ENCODE results near the gene CLIC5. TPM values are rescaled to one million over a fixed set of nuclear protein-coding genes. Genes with fewer than 3 reads are reported as not detected.

CLIC5 gene
- polyA plus RNA-seq, 1 donor: 111 TPM

GRCh38 chr6:45877970-45878590 is 137.6 kb downstream of the CLIC5 start:
- H3K27ac ChIP-seq (ENCODE audit: low read length): no peak overlapping the region
- no peak overlapping the region for H3K4me3 ChIP-seq (ENCODE audit: low read length)
- no peaks in the 10 kb centered on the region for H3K27me3 ChIP-seq (ENCODE audit: control insufficient read depth, insufficient read depth, low read length)
- DNase-seq: no peak
- no peaks in the 10 kb centered on the region for H3K9me3 ChIP-seq (ENCODE audit: control insufficient read depth, low read depth, low read length)
- H3K4me1 ChIP-seq (ENCODE audit: control insufficient read depth, insufficient read depth, low read length): peaks cover 18% of the 10 kb centered on the region
- no peaks in the 10 kb centered on the region for H3K36me3 ChIP-seq (ENCODE audit: control insufficient read depth, insufficient read depth, low read length)
- WGBS (ENCODE audit: insufficient coverage, low lambda C conversion rate): no CpG with 5 or more reads among the region's 5 CpGs

GRCh38 chr6:45872827-45873365 is 142.8 kb downstream of the CLIC5 start:
- no peaks in the 10 kb centered on the region for H3K36me3 ChIP-seq (ENCODE audit: control insufficient read depth, insufficient read depth, low read length)
- no peaks in the 10 kb centered on the region for H3K9me3 ChIP-seq (ENCODE audit: control insufficient read depth, low read depth, low read length)
- no peaks in the 10 kb centered on the region for H3K27me3 ChIP-seq (ENCODE audit: control insufficient read depth, insufficient read depth, low read length)
- whole genome bisulfite sequencing (ENCODE audit: insufficient coverage, low lambda C conversion rate): no CpG with 5 or more reads among the region's 7 CpGs
- H3K27ac ChIP-seq (ENCODE audit: low read length): no peak overlapping the region
- H3K4me1 ChIP-seq (ENCODE audit: control insufficient read depth, insufficient read depth, low read length): no peaks in the 10 kb centered on the region
- DNase-seq: no peak
- no peak overlapping the region for H3K4me3 ChIP-seq (ENCODE audit: low read length)

GRCh38 chr6:45870531-45870930 is 145.1 kb downstream of the CLIC5 start:
- no peak overlapping the region for H3K4me3 ChIP-seq (ENCODE audit: low read length)
- H3K4me1 ChIP-seq (ENCODE audit: control insufficient read depth, insufficient read depth, low read length): no peaks in the 10 kb centered on the region
- 69% methylated on average over 2 of the region's 4 CpGs for WGBS (ENCODE audit: insufficient coverage, low lambda C conversion rate)
- H3K27ac ChIP-seq (ENCODE audit: low read length): no peak overlapping the region
- no peaks in the 10 kb centered on the region for H3K36me3 ChIP-seq (ENCODE audit: control insufficient read depth, insufficient read depth, low read length)
- DNase-seq: no peak
- no peaks in the 10 kb centered on the region for H3K9me3 ChIP-seq (ENCODE audit: control insufficient read depth, low read depth, low read length)
- H3K27me3 ChIP-seq (ENCODE audit: control insufficient read depth, insufficient read depth, low read length): no peaks in the 10 kb centered on the region

GRCh38 chr6:45864651-45865050 is 151.0 kb downstream of the CLIC5 start:
- no peak for DNase-seq
- H3K9me3 ChIP-seq (ENCODE audit: control insufficient read depth, low read depth, low read length): no peaks in the 10 kb centered on the region
- H3K4me3 ChIP-seq (ENCODE audit: low read length): no peak overlapping the region
- no CpG with 5 or more reads among the region's 2 CpGs for WGBS (ENCODE audit: insufficient coverage, low lambda C conversion rate)
- no peaks in the 10 kb centered on the region for H3K27me3 ChIP-seq (ENCODE audit: control insufficient read depth, insufficient read depth, low read length)
- H3K36me3 ChIP-seq (ENCODE audit: control insufficient read depth, insufficient read depth, low read length): no peaks in the 10 kb centered on the region
- no peak overlapping the region for H3K27ac ChIP-seq (ENCODE audit: low read length)
- H3K4me1 ChIP-seq (ENCODE audit: control insufficient read depth, insufficient read depth, low read length): no peaks in the 10 kb centered on the region

- H3K9me3 ChIP-seq (ENCODE audit: control insufficient read depth, low read depth, low read length): no peaks in the 10 kb centered on the region
- no peak overlapping the region for H3K27ac ChIP-seq (ENCODE audit: low read length)
- H3K27me3 ChIP-seq (ENCODE audit: control insufficient read depth, insufficient read depth, low read length): peaks cover 3% of the 10 kb centered on the region
- H3K4me1 ChIP-seq (ENCODE audit: control insufficient read depth, insufficient read depth, low read length): no peaks in the 10 kb centered on the region
- DNase-seq: no peak
- no peak overlapping the region for H3K4me3 ChIP-seq (ENCODE audit: low read length)
- WGBS (ENCODE audit: insufficient coverage, low lambda C conversion rate): no CpG with 5 or more reads among the region's 3 CpGs
- H3K36me3 ChIP-seq (ENCODE audit: control insufficient read depth, insufficient read depth, low read length): no peaks in the 10 kb centered on the region
These were observed 157.0 kb downstream of the CLIC5 start for GRCh38 chr6:45858691-45859090.

GRCh38 chr6:45857827-45858226 is 157.8 kb downstream of the CLIC5 start:
- Histone ChIP-seq H3K27me3 (ENCODE audit: control insufficient read depth, insufficient read depth, low read length) (peaks cover 3% of the 10 kb centered on the region), H3K27ac (ENCODE audit: low read length) (no peak overlapping the region), H3K4me1 (ENCODE audit: control insufficient read depth, insufficient read depth, low read length) (no peaks in the 10 kb centered on the region), H3K4me3 (ENCODE audit: low read length) (no peak overlapping the region), H3K9me3 (ENCODE audit: control insufficient read depth, low read depth, low read length) (no peaks in the 10 kb centered on the region), H3K36me3 (ENCODE audit: control insufficient read depth, insufficient read depth, low read length) (no peaks in the 10 kb centered on the region)
- WGBS (ENCODE audit: insufficient coverage, low lambda C conversion rate): no CpG with 5 or more reads among the region's 2 CpGs
- DNase-seq: no peak

- no CpG with 5 or more reads among the region's 3 CpGs for WGBS (ENCODE audit: insufficient coverage, low lambda C conversion rate)
- Histone ChIP-seq H3K9me3 (ENCODE audit: control insufficient read depth, low read depth, low read length) (no peaks in the 10 kb centered on the region), H3K4me3 (ENCODE audit: low read length) (no peak overlapping the region), H3K27me3 (ENCODE audit: control insufficient read depth, insufficient read depth, low read length) (peaks cover 3% of the 10 kb centered on the region), H3K4me1 (ENCODE audit: control insufficient read depth, insufficient read depth, low read length) (no peaks in the 10 kb centered on the region), H3K27ac (ENCODE audit: low read length) (no peak overlapping the region), H3K36me3 (ENCODE audit: control insufficient read depth, insufficient read depth, low read length) (no peaks in the 10 kb centered on the region)
- no peak for DNase-seq
These were observed 159.8 kb downstream of the CLIC5 start for GRCh38 chr6:45855642-45856394.

GRCh38 chr6:45854149-45854742 is 161.4 kb downstream of the CLIC5 start:
- Histone ChIP-seq H3K9me3 (ENCODE audit: control insufficient read depth, low read depth, low read length) (no peaks in the 10 kb centered on the region), H3K4me1 (ENCODE audit: control insufficient read depth, insufficient read depth, low read length) (no peaks in the 10 kb centered on the region), H3K4me3 (ENCODE audit: low read length) (no peak overlapping the region), H3K27ac (ENCODE audit: low read length) (no peak overlapping the region), H3K27me3 (ENCODE audit: control insufficient read depth, insufficient read depth, low read length) (peaks cover 3% of the 10 kb centered on the region), H3K36me3 (ENCODE audit: control insufficient read depth, insufficient read depth, low read length) (no peaks in the 10 kb centered on the region)
- DNase-seq: no peak
- 69% methylated on average over 6 of the region's 10 CpGs for WGBS (ENCODE audit: insufficient coverage, low lambda C conversion rate)

GRCh38 chr6:45851034-45851400 is 164.6 kb downstream of the CLIC5 start:
- H3K27me3 ChIP-seq (ENCODE audit: control insufficient read depth, insufficient read depth, low read length): no peaks in the 10 kb centered on the region
- WGBS (ENCODE audit: insufficient coverage, low lambda C conversion rate): no CpG with 5 or more reads among the region's 1 CpG
- no peak overlapping the region for H3K4me3 ChIP-seq (ENCODE audit: low read length)
- no peak for DNase-seq
- no peaks in the 10 kb centered on the region for H3K36me3 ChIP-seq (ENCODE audit: control insufficient read depth, insufficient read depth, low read length)
- no peaks in the 10 kb centered on the region for H3K4me1 ChIP-seq (ENCODE audit: control insufficient read depth, insufficient read depth, low read length)
- no peaks in the 10 kb centered on the region for H3K9me3 ChIP-seq (ENCODE audit: control insufficient read depth, low read depth, low read length)
- H3K27ac ChIP-seq (ENCODE audit: low read length): no peak overlapping the region

GRCh38 chr6:45850378-45851033 is 165.2 kb downstream of the CLIC5 start:
- no peak overlapping the region for H3K4me3 ChIP-seq (ENCODE audit: low read length)
- H3K36me3 ChIP-seq (ENCODE audit: control insufficient read depth, insufficient read depth, low read length): no peaks in the 10 kb centered on the region
- no peaks in the 10 kb centered on the region for H3K4me1 ChIP-seq (ENCODE audit: control insufficient read depth, insufficient read depth, low read length)
- no peaks in the 10 kb centered on the region for H3K9me3 ChIP-seq (ENCODE audit: control insufficient read depth, low read depth, low read length)
- H3K27me3 ChIP-seq (ENCODE audit: control insufficient read depth, insufficient read depth, low read length): no peaks in the 10 kb centered on the region
- WGBS (ENCODE audit: insufficient coverage, low lambda C conversion rate): 0% methylated on average over 1 of the region's 8 CpGs
- no peak overlapping the region for H3K27ac ChIP-seq (ENCODE audit: low read length)
- DNase-seq: no peak

All from large intestine (tissue), 3 donors.